Naive thymus-derived CD8-positive, alpha-beta T cell (primary cell): Measurements from ENCODE around the gene KDM2A. TPM values are rescaled to one million over a fixed set of nuclear protein-coding genes. Genes with fewer than 3 reads are reported as not detected.
"Not testable (repeated sequence)": the region's sequence is repeated elsewhere in the genome, so short reads cannot be mapped to it uniquely, and the experiment has no call there.

Source experiments
- ATAC-seq, 2 donors: fragments of 150-1000 bp; cut with Tn5 transposase in 1 of 2; sonication (Bioruptor Pico), chemical (Tn5 transposase) in 1 of 2; 1 replicate in 1 of 2; 2 replicates in 1 of 2; pipeline ENCODE4 v1.10.0; 2021; ENCODE audit warnings: mild to moderate bottlenecking in 2 of 2, moderate library complexity in 2 of 2
- POLR2A ChIA-PET: fragments of 350-600 bp; sonication (Branson Sonifier 250); formaldehyde crosslinking; loops from one replicate; lab custom pipeline; 2021; ENCODE audit warnings: antibody characterized with exemption; lab: Charles Lee
- DNase-seq, 10 donors: peaks; one replicate each; pipeline versions ENCODE4 v3.0.0 to v3.0.0-alpha.2; 2020 to 2022
- H3K27ac Mint-ChIP-seq, 10 donors: one replicate each; pipeline ENCODE4 v1.8.0; 2020 to 2022; ENCODE audit warnings: mild to moderate bottlenecking in 10 of 10, mixed read lengths in 10 of 10, moderate library complexity in 4 of 10, inconsistent platforms in 1 of 10
- H3K27me3 Mint-ChIP-seq, 5 donors: one replicate each; pipeline ENCODE4 v1.8.0; 2021 to 2022; ENCODE audit warnings: mixed read lengths in 5 of 5
- H3K36me3 Mint-ChIP-seq, 3 donors: one replicate each; pipeline ENCODE4 v1.8.0; 2020 to 2022; ENCODE audit warnings: mixed read lengths in 3 of 3, mild to moderate bottlenecking in 2 of 3, inconsistent platforms in 1 of 3
- H3K4me1 Mint-ChIP-seq, 4 donors: one replicate each; pipeline ENCODE4 v1.8.0; 2021 to 2022; ENCODE audit warnings: mixed read lengths in 4 of 4
- H3K4me3 Mint-ChIP-seq, 10 donors: one replicate each; pipeline ENCODE4 v1.8.0; 2020 to 2022; ENCODE audit warnings: mild to moderate bottlenecking in 10 of 10, mixed read lengths in 10 of 10, moderate library complexity in 6 of 10, inconsistent platforms in 1 of 10
- H3K9me3 Mint-ChIP-seq, 9 donors: one replicate each; pipeline ENCODE4 v1.8.0; 2020 to 2022; ENCODE audit warnings: mixed read lengths in 9 of 9, mild to moderate bottlenecking in 3 of 9, inconsistent platforms in 1 of 9, moderate library complexity in 1 of 9
- polyA plus RNA-seq, 3 donors: library from polyadenylated mRNA; unstranded; fragments of 300-500 nt; fragmentation: Illumina TruSeq; gene quantifications; one replicate each; pipeline ENCODE4 v1.2.3, GENCODE V29; 2021
- total RNA-seq, 8 experiments: library from RNA in 2 of 8; stranded (reverse) in 2 of 8; gene quantifications; one replicate each; pipeline ENCODE4 v1.2.3 and lab custom pipeline; 2021 to 2026

KDM2A gene
- total and polyA plus RNA-seq, 5 experiments from 2014 or later, result 8.0 to 280 (median 12.9) TPM

GRCh38 chr11:67154726-67155125, 35.7 kb downstream of the KDM2A start:
- Mint-ChIP-seq H3K4me3 (no peak overlapping the region), H3K9me3 (no peaks in the 10 kb centered on the region), H3K4me1 (peaks cover 14 to 31% (median 24%) of the 10 kb centered on the region in 4 donors), H3K36me3 (peaks cover 0 to 75% (median 5%) of the 10 kb centered on the region in 3 donors), H3K27me3 (no peaks in the 10 kb centered on the region), H3K27ac (peak overlapping the region in 1 of 10 donors; percentile 76)
- POLR2A ChIA-PET, result no interaction called here
- ATAC-seq (no peak), DNase-seq (no peak)

DNA sequence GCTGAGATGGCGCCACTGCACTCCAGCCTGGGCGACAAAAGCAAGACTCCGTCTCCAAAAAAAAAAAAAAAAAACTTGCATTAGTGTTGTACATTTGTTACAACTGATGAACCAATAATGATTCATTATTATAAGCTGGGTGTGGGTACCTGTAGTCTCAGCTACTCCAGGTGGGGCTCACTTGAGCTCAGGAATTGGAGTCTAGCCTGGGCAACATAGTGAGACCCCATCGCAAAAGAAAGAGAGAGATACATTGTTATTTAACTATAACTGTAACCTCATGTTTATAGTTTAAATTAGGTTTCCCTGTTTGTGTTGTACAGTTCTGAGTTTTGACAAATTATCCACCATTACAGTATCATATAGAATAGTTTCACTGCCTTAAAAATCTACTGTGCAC, 38.6 kb downstream of the KDM2A start:
- no peaks in the 10 kb centered on the region for H3K9me3 Mint-ChIP-seq
- no peaks in the 10 kb centered on the region for H3K27me3 Mint-ChIP-seq
- ATAC-seq (no peak), DNase-seq (no peak)
- peak overlapping the region in 3 of 10 donors; percentile 27 to 72 (median 45) for H3K27ac Mint-ChIP-seq
- H3K4me1 Mint-ChIP-seq, result peaks cover 15 to 45% (median 36%) of the 10 kb centered on the region in 4 donors
- peaks cover 0 to 64% (median 5%) of the 10 kb centered on the region in 3 donors for H3K36me3 Mint-ChIP-seq
- POLR2A ChIA-PET, result interaction anchor here (0.9 to 1.0 kb wide), 2 partner anchors 11 to 77 kb away, joined by 3 read pairs; no protein-coding TSS in a partner anchor
- no peak overlapping the region for H3K4me3 Mint-ChIP-seq

DNA sequence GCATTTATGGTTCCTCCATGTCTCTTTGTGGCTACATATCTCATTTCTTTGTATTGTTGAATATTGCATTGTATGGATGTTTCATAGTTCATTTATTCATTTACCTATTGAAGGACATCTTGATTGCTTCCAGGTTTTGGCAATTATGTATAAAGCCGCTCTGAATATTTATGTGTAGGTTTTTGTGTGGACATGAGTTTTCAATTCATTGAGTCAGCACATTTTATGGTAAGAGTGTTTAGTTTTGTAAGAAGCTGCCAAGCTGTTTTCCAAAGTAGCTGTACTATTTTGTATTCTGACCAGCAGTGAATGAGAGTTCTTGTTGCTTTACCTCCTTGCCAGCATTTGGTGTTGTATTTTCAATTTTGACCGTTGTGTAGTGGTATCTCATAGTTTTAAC, 39.2 kb downstream of the KDM2A start:
- POLR2A ChIA-PET, result interaction anchor here (1.0 kb wide), 1 partner anchor 78 kb away, joined by 3 read pairs; no protein-coding TSS in a partner anchor
- Mint-ChIP-seq H3K27me3 (no peaks in the 10 kb centered on the region), H3K4me1 (peaks cover 17 to 48% (median 41%) of the 10 kb centered on the region in 4 donors), H3K36me3 (peaks cover 0 to 64% (median 5%) of the 10 kb centered on the region in 3 donors), H3K9me3 (no peaks in the 10 kb centered on the region), H3K4me3 (no peak overlapping the region), H3K27ac (peak overlapping the region in 7 of 10 donors; percentile 6 to 72 (median 22))
- ATAC-seq (no peak), DNase-seq (no peak)

DNA sequence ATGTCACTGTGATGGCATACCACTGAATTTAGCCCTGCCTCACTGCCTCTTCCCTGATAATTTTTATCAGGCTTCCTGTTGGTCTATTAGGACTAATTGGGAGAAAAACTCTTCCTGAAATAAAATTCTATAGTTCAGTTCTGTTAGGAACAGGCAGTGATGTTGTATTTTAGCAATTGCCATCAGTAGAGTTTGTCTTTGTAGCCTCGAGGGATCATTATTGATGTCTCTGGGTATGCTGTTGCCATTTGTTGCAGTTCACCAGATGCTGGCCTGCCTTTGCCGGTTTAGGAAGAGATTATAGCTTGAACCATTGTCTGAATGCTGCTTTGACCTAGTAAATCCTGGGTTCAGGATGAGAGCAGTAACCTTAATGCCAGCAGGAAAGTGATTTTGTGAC, 41.0 kb downstream of the KDM2A start:
- POLR2A ChIA-PET, result no interaction called here
- Mint-ChIP-seq H3K4me3 (no peak overlapping the region), H3K36me3 (peaks cover 0 to 68% (median 7%) of the 10 kb centered on the region in 3 donors), H3K4me1 (peaks cover 20 to 54% (median 51%) of the 10 kb centered on the region in 4 donors), H3K9me3 (no peaks in the 10 kb centered on the region), H3K27me3 (no peaks in the 10 kb centered on the region), H3K27ac (peak overlapping the region in 8 of 10 donors; percentile 26 to 83 (median 58))
- ATAC-seq (no peak), DNase-seq (no peak)

DNA sequence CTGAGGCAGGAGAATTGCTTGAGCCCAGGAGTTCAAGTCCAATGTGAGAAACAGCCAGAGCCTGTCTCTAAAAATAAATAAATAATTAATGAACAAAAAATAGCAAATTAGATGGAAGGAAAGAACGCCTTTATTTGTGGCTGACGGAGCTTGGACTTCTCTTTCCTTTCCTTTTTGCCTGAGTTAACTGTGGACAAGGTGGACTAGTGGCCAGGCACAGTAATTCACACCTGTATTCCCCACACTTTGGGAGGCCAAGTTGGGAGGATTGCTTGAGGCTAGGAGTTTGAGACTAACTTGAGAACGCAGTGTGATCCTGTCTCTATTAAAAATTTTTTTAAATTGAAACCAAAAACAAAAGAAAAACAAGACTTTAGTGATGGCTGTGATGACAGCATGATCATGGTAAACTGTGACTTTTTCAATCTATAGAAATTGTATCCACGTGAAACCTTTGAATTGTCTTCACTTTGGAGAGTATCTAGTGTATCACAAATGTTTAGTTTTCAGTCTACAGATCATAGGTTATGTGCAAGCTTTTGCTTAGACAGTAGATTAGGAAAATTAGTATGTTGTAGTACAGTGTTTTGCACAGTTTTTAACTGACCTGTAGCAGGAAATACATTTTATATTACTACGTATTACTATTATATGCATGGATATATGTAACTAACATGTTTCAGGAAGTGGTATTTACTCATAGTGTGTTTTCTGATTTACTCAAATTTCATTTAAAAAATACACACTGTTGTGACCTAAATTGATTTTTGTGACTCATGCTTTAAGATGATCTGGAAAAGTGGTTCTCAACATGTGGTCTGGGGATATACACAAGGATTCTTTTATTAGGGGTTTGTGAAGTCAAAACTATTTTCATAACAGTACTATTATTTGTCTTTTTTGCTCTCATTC, 42.1 kb downstream of the KDM2A start:
- Mint-ChIP-seq H3K36me3 (peaks cover 0 to 70% (median 7%) of the 10 kb centered on the region in 3 donors), H3K9me3 (no peaks in the 10 kb centered on the region), H3K4me3 (no peak overlapping the region), H3K27me3 (no peaks in the 10 kb centered on the region), H3K4me1 (peaks cover 20 to 64% (median 54%) of the 10 kb centered on the region in 4 donors), H3K27ac (peak overlapping the region; percentile 14 to 83 (median 63))
- POLR2A ChIA-PET, result no interaction called here
- DNase-seq (no peak), ATAC-seq (no peak)

GRCh38 chr11:67163006-67163405, 43.9 kb downstream of the KDM2A start:
- POLR2A ChIA-PET, result no interaction called here
- H3K36me3 Mint-ChIP-seq, result peaks cover 0 to 60% (median 7%) of the 10 kb centered on the region in 3 donors
- H3K27ac Mint-ChIP-seq, result peak overlapping the region in 6 of 10 donors; percentile 15 to 83 (median 62)
- no peak for DNase-seq
- H3K9me3 Mint-ChIP-seq, result no peaks in the 10 kb centered on the region
- peak overlapping the region in 1 of 10 donors; percentile 13 for H3K4me3 Mint-ChIP-seq
- peaks cover 20 to 75% (median 58%) of the 10 kb centered on the region in 4 donors for H3K4me1 Mint-ChIP-seq
- ATAC-seq, result no peak
- H3K27me3 Mint-ChIP-seq, result no peaks in the 10 kb centered on the region

- Mint-ChIP-seq H3K4me1 (peaks cover 7 to 60% (median 37%) of the 10 kb centered on the region in 4 donors), H3K27me3 (no peaks in the 10 kb centered on the region), H3K4me3 (no peak overlapping the region), H3K27ac (peak overlapping the region in 9 of 10 donors; percentile 49 to 93 (median 68)), H3K36me3 (peaks cover 0 to 42% (median 4%) of the 10 kb centered on the region in 3 donors), H3K9me3 (no peaks in the 10 kb centered on the region)
- ATAC-seq (no peak), DNase-seq (no peak)
- POLR2A ChIA-PET, result interaction anchor here (0.6 to 1.2 kb wide), 2 partner anchors 12 to 1648 kb away, joined by 3 read pairs; no protein-coding TSS in a partner anchor
These were observed 46.6 kb downstream of the KDM2A start for GRCh38 chr11:67165623-67166022.

GRCh38 chr11:67167091-67167490, 48.0 kb downstream of the KDM2A start:
- Mint-ChIP-seq H3K36me3 (peaks cover 0 to 56% (median 4%) of the 10 kb centered on the region in 3 donors), H3K4me1 (peaks cover 15 to 61% (median 48%) of the 10 kb centered on the region in 4 donors), H3K9me3 (no peaks in the 10 kb centered on the region), H3K4me3 (no peak overlapping the region), H3K27ac (peak overlapping the region in 5 of 10 donors; percentile 5 to 75 (median 65)), H3K27me3 (no peaks in the 10 kb centered on the region)
- no peak for DNase-seq
- POLR2A ChIA-PET, result interaction anchor here (0.5 to 0.6 kb wide), 2 partner anchors 28 to 325 kb away, joined by 3 to 4 read pairs; no protein-coding TSS in a partner anchor
- ATAC-seq, result no peak

GRCh38 chr11:67167719-67168118, 48.7 kb downstream of the KDM2A start:
- peaks cover 15 to 65% (median 50%) of the 10 kb centered on the region in 4 donors for H3K4me1 Mint-ChIP-seq
- ATAC-seq (no peak), DNase-seq (no peak)
- no peak overlapping the region for H3K4me3 Mint-ChIP-seq
- H3K27me3 Mint-ChIP-seq, result no peaks in the 10 kb centered on the region
- H3K27ac Mint-ChIP-seq, result peak overlapping the region in 5 of 10 donors; percentile 2 to 75 (median 8)
- H3K9me3 Mint-ChIP-seq, result no peaks in the 10 kb centered on the region
- POLR2A ChIA-PET, result interaction anchor here (0.6 kb wide), 2 partner anchors 93 to 325 kb away, joined by 3 read pairs; no protein-coding TSS in a partner anchor
- peaks cover 0 to 56% (median 5%) of the 10 kb centered on the region in 3 donors for H3K36me3 Mint-ChIP-seq

GRCh38 chr11:67168911-67169310, 49.8 kb downstream of the KDM2A start:
- not testable (repeated sequence) for H3K27me3 Mint-ChIP-seq, DNase-seq, ATAC-seq, H3K9me3 Mint-ChIP-seq, H3K4me3 Mint-ChIP-seq
- POLR2A ChIA-PET, result interaction anchor here (0.7 to 0.9 kb wide), 3 partner anchors 81 to 114 kb away, joined by 4 to 8 read pairs (median 7); no protein-coding TSS in a partner anchor
- Mint-ChIP-seq H3K4me1 (peaks cover 13 to 59% (median 42%) of the 10 kb centered on the region in 4 donors), H3K27ac (peak overlapping the region in 1 of 10 donors; percentile 80), H3K36me3 (peaks cover 0 to 44% (median 2%) of the 10 kb centered on the region in 3 donors)

- Mint-ChIP-seq H3K4me3 (no peak overlapping the region), H3K9me3 (no peaks in the 10 kb centered on the region), H3K36me3 (peaks cover 0 to 67% (median 2%) of the 10 kb centered on the region in 3 donors), H3K4me1 (peaks cover 20 to 50% (median 46%) of the 10 kb centered on the region in 4 donors), H3K27ac (peak overlapping the region in 4 of 10 donors; percentile 41 to 80 (median 58)), H3K27me3 (no peaks in the 10 kb centered on the region)
- DNase-seq (no peak), ATAC-seq (no peak)
- POLR2A ChIA-PET, result no interaction called here
These were observed 55.2 kb downstream of the KDM2A start for GRCh38 chr11:67174311-67174710.
